Brain microvascular endothelial cell (primary cell): ENCODE results near the gene AMMECR1L.
"Not testable (repeated sequence)": the region's sequence is repeated elsewhere in the genome, so short reads cannot be mapped to it uniquely, and the experiment has no call there.

Experiments
- DNase-seq: peaks from one replicate; pipeline ENCODE4 v3.0.0-alpha.2; 2020
- H3K27ac ChIP-seq: fragments of 250-450 bp; sonication (Bioruptor Pico); 2 replicates; pipeline ENCODE4 v1.5.1; 2020; ENCODE audit warnings: mild to moderate bottlenecking, moderate library complexity
- H3K27me3 ChIP-seq: fragments of 250-450 bp; sonication (Bioruptor Pico); replicated peaks from 2 replicates; pipeline ENCODE4 v1.5.1; 2020; ENCODE audit warnings: mild to moderate bottlenecking
- H3K36me3 ChIP-seq: fragments of 250-450 bp; sonication (Bioruptor Pico); replicated peaks from 2 replicates; pipeline ENCODE4 v1.5.1; 2020; ENCODE audit warnings: mild to moderate bottlenecking
- H3K4me3 ChIP-seq: 2 replicates; pipeline ENCODE4 v1.5.1; 2011; ENCODE audit warnings: low read depth, mild to moderate bottlenecking, control low read depth, low read length, moderate library complexity
- CTCF ChIP-seq: IDR thresholded peaks from 2 replicates; pipeline ENCODE4 v1.5.1; 2011; ENCODE audit warnings: low read depth, mild to moderate bottlenecking, moderate library complexity, low read length, control low read depth, inconsistent platforms; ENCODE audit errors: missing control alignments
- in situ Hi-C: cut with HindIII; loops from 2 replicates; pipeline ENCODE4 v1.10.0; 2017; ENCODE audit warnings: low sequenced_read_pairs, low pct_ligation_motif_present

The AMMECR1L gene

GRCh38 chr2:127913808-127914457 lies 28.2 kb upstream of the AMMECR1L start:
- no peaks in the 10 kb centered on the region for H3K36me3 ChIP-seq
- in situ Hi-C loops: no loop called here

GRCh38 chr2:127911737-127912136 lies 26.0 kb upstream of the AMMECR1L start:
- Histone ChIP-seq H3K4me3 (no peak overlapping the region), H3K27ac (no peak overlapping the region), H3K27me3 (no peaks in the 10 kb centered on the region), H3K36me3 (no peaks in the 10 kb centered on the region)
- DNase-seq: no peak
- no peak for TF ChIP-seq CTCF
- in situ Hi-C loops: no loop called here

More at GRCh38 chr2:127913808-127914457, 28.2 kb upstream of the AMMECR1L start:
- DNase-seq: no peak
- no peak for TF ChIP-seq CTCF
- no peak overlapping the region for H3K27ac ChIP-seq
- no peaks in the 10 kb centered on the region for H3K27me3 ChIP-seq
- H3K4me3 ChIP-seq: no peak overlapping the region

GRCh38 chr2:127910415-127910814 lies 24.7 kb upstream of the AMMECR1L start:
- no peak for TF ChIP-seq CTCF
- in situ Hi-C loops: no loop called here
- DNase-seq: no peak
- Histone ChIP-seq H3K4me3 (no peak overlapping the region), H3K27ac (no peak overlapping the region), H3K27me3 (no peaks in the 10 kb centered on the region), H3K36me3 (no peaks in the 10 kb centered on the region)

- in situ Hi-C loops: no loop called here
- no peaks in the 10 kb centered on the region for H3K36me3 ChIP-seq
These were observed 23.3 kb upstream of the AMMECR1L start for GRCh38 chr2:127909019-127909418.

GRCh38 chr2:127907733-127908400 lies 22.1 kb upstream of the AMMECR1L start:
- H3K27me3 ChIP-seq, H3K4me3 ChIP-seq, in situ Hi-C loops, DNase-seq, H3K36me3 ChIP-seq, H3K27ac ChIP-seq: not testable (repeated sequence)

More at GRCh38 chr2:127909019-127909418, 23.3 kb upstream of the AMMECR1L start:
- no peak overlapping the region for H3K27ac ChIP-seq
- no peaks in the 10 kb centered on the region for H3K27me3 ChIP-seq
- TF ChIP-seq CTCF: no peak
- no peak for DNase-seq
- no peak overlapping the region for H3K4me3 ChIP-seq

GRCh38 chr2:127906206-127906926 lies 20.6 kb upstream of the AMMECR1L start:
- Histone ChIP-seq H3K4me3 (no peak overlapping the region), H3K27me3 (no peaks in the 10 kb centered on the region), H3K27ac (no peak overlapping the region), H3K36me3 (no peaks in the 10 kb centered on the region)
- no peak for DNase-seq
- in situ Hi-C loops: no loop called here
- TF ChIP-seq CTCF: no peak
